Stromal cell of bone marrow (primary cell): ENCODE data around the gene ANKS6.

Experiments
- DNase-seq: peaks from one replicate; pipeline ENCODE4 v3.0.0-alpha.2; 2012; ENCODE audit warnings: low read depth

Gene ANKS6

GRCh38 chr9:98772364-98773155, 23.8 kb downstream of the ANKS6 start:
- DNase-seq, result no peak

- DNase-seq, result no peak
Observed at GRCh38 chr9:98771209-98771874, 25.0 kb downstream of the ANKS6 start.

GRCh38 chr9:98770717-98771116, 25.6 kb downstream of the ANKS6 start:
- DNase-seq, result no peak

GRCh38 chr9:98768344-98768743, 28.0 kb downstream of the ANKS6 start:
- no peak for DNase-seq

- no peak for DNase-seq
Observed at GRCh38 chr9:98767915-98768314, 28.4 kb downstream of the ANKS6 start.

- no peak for DNase-seq
Observed at GRCh38 chr9:98767196-98767595, 29.2 kb downstream of the ANKS6 start.

GRCh38 chr9:98766586-98766985, 29.8 kb downstream of the ANKS6 start:
- DNase-seq, result no peak

GRCh38 chr9:98765256-98765655, 31.1 kb downstream of the ANKS6 start:
- DNase-seq, result no peak

GRCh38 chr9:98763986-98764745, 32.2 kb downstream of the ANKS6 start:
- no peak for DNase-seq

GRCh38 chr9:98760231-98760630, 36.1 kb downstream of the ANKS6 start:
- no peak for DNase-seq

- DNase-seq, result no peak
Observed at GRCh38 chr9:98755006-98755618, 41.2 kb downstream of the ANKS6 start.

- DNase-seq, result no peak
Observed at GRCh38 chr9:98751210-98751609, 45.1 kb downstream of the ANKS6 start.

GRCh38 chr9:98750364-98751060, 45.8 kb downstream of the ANKS6 start:
- no peak for DNase-seq

- DNase-seq, result no peak
Observed at GRCh38 chr9:98747476-98747875, 48.9 kb downstream of the ANKS6 start.

GRCh38 chr9:98745470-98745869, 50.9 kb downstream of the ANKS6 start:
- no peak for DNase-seq

- DNase-seq, result no peak
Observed at GRCh38 chr9:98743818-98744611, 52.3 kb downstream of the ANKS6 start.

- no peak for DNase-seq
Observed at GRCh38 chr9:98743329-98743728, 53.0 kb downstream of the ANKS6 start.

GRCh38 chr9:98742325-98743280, 53.8 kb downstream of the ANKS6 start:
- peak; percentile 20 for DNase-seq

- DNase-seq, result no peak
Observed at GRCh38 chr9:98740226-98740881, 56.0 kb downstream of the ANKS6 start.
